PFSK-1 (cell line): Measurements from ENCODE around the gene OXER1.

Experiments
- FOXP2 ChIP-seq: optimal IDR thresholded peaks from 2 replicates; pipeline ENCODE3; 2011; ENCODE audit warnings: borderline replicate concordance, control low read depth, inconsistent platforms; ENCODE audit not compliant: insufficient read depth; ENCODE audit errors: extremely low read length, extremely low read depth
- REST ChIP-seq, 2 experiments: IDR thresholded peaks; 2 replicates each; pipeline versions ENCODE4 v1.6.1 to v1.8.0; 2011 to 2012; ENCODE audit warnings: low read depth in 2 of 2, low read length in 2 of 2, control low read depth in 1 of 2, inconsistent platforms in 1 of 2, mild to moderate bottlenecking in 1 of 2, moderate library complexity in 1 of 2; ENCODE audit not compliant: insufficient read depth in 1 of 2
- TAF1 ChIP-seq: IDR thresholded peaks from 2 replicates; pipeline ENCODE4 v1.6.1; 2012; ENCODE audit warnings: low read length, control low read depth, borderline replicate concordance; ENCODE audit not compliant: insufficient read depth

DNA sequence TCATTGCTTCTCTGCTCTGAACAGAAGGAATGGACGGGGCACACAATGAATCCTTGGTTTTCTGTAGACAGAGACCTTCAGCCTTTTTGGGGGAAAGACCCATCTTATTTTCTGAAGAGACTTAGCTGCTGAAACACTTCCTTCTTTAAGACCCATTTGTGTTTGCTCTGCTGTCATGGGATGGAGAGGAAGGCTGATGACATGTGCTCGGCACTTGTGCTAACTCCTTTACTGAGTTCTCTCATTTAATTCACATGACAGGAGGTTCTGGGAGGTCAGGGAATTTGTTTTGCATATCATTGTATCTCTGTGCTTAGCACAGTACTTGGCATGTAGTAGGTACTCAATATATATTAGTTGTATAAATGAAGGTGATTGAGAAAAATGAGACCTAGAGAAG is 39.0 kb downstream of the OXER1 start:
- TF ChIP-seq TAF1 (no peak), REST (IDR thresholded peaks at IDR 0.05; ENCODE audit: insufficient read depth in 1 of 2, low read depth in 2 of 2, low read length in 2 of 2) (no peak), FOXP2 (no peak)
